NCI-H226 (cell line): ENCODE data around the gene ATP9B.
A peak's percentile ranks its signal among the peaks of the same experiment; 100 is the strongest.

ENCODE experiments used
- DNase-seq: peaks from one replicate; pipeline ENCODE4 v3.0.0-alpha.2; 2015

The ATP9B gene

GRCh38 chr18:79204889-79205807 lies 136.0 kb downstream of the ATP9B start:
- DNase-seq = no peak

- DNase-seq = no peak
Observed at GRCh38 chr18:79206444-79206843, 137.2 kb downstream of the ATP9B start.

- DNase-seq = no peak
Observed at GRCh38 chr18:79208906-79209305, 139.7 kb downstream of the ATP9B start.

- DNase-seq = no peak
Observed at GRCh38 chr18:79210002-79210910, 141.1 kb downstream of the ATP9B start.

- DNase-seq = no peak
Observed at GRCh38 chr18:79211844-79212243, 142.7 kb downstream of the ATP9B start.

GRCh38 chr18:79214056-79214455 lies 144.9 kb downstream of the ATP9B start:
- DNase-seq = no peak

GRCh38 chr18:79216176-79216575 lies 147.0 kb downstream of the ATP9B start:
- no peak for DNase-seq

GRCh38 chr18:79217979-79218604 lies 148.9 kb downstream of the ATP9B start:
- no peak for DNase-seq

- no peak for DNase-seq
Observed at GRCh38 chr18:79218605-79219190, 149.5 kb downstream of the ATP9B start.

- no peak for DNase-seq
Observed at GRCh38 chr18:79221136-79221535, 151.9 kb downstream of the ATP9B start.

GRCh38 chr18:79222790-79223189 lies 153.6 kb downstream of the ATP9B start:
- DNase-seq = no peak

- DNase-seq = no peak
Observed at GRCh38 chr18:79223431-79223830, 154.2 kb downstream of the ATP9B start.

- DNase-seq = no peak
Observed at GRCh38 chr18:79224381-79224780, 155.2 kb downstream of the ATP9B start.

- DNase-seq = no peak
Observed at GRCh38 chr18:79227621-79228020, 158.4 kb downstream of the ATP9B start.

GRCh38 chr18:79229431-79229830 lies 160.2 kb downstream of the ATP9B start:
- no peak for DNase-seq

- DNase-seq = no peak
Observed at GRCh38 chr18:79234438-79234837, 165.2 kb downstream of the ATP9B start.

GRCh38 chr18:79239631-79240030 lies 170.4 kb downstream of the ATP9B start:
- DNase-seq = no peak

GRCh38 chr18:79241755-79242154 lies 172.6 kb downstream of the ATP9B start:
- DNase-seq = no peak

GRCh38 chr18:79242246-79242645 lies 173.1 kb downstream of the ATP9B start:
- no peak for DNase-seq

GRCh38 chr18:79245517-79246001 lies 176.4 kb downstream of the ATP9B start:
- peak; percentile 74 for DNase-seq

GRCh38 chr18:79246309-79247108 lies 177.3 kb downstream of the ATP9B start:
- peak; percentile 69 for DNase-seq
